Body of pancreas (tissue), 4 donors: ENCODE data around the gene STOML2. TPM values are rescaled to one million over a fixed set of nuclear protein-coding genes. Genes with fewer than 3 reads are reported as not detected.

Source experiments
- ATAC-seq: fragments of 150-250 bp; one replicate; pipeline ENCODE4 v1.9.1; 2016
- DNase-seq, 4 donors: peaks; one replicate each; pipeline ENCODE4 v3.0.0-alpha.2; 2019
- H3K27ac ChIP-seq, 4 donors: fragments of 200-600 bp; sonication (generic); 1 replicate in 3 of 4; 2 replicates in 1 of 4; pipeline versions ENCODE4 v1.5.1 to v1.6.1; 2016 to 2019; ENCODE audit warnings: mild to moderate bottlenecking in 1 of 4, mixed read lengths in 1 of 4, moderate library complexity in 1 of 4
- H3K27me3 ChIP-seq, 2 donors: fragments of 200-600 bp; sonication (generic); one replicate each; pipeline ENCODE4 v1.6.0; 2016; ENCODE audit warnings: mild to moderate bottlenecking in 1 of 2
- H3K36me3 ChIP-seq, 2 donors: fragments of 200-600 bp; sonication (generic); replicated peaks in 1 of 2; 2 replicates each; pipeline ENCODE4 v1.5.1; 2016; ENCODE audit warnings: low read depth in 2 of 2; ENCODE audit not compliant: insufficient read depth in 1 of 2
- H3K4me1 ChIP-seq: fragments of 200-600 bp; sonication (generic); one replicate; pipeline ENCODE4 v1.6.0; 2016
- H3K4me3 ChIP-seq, 2 donors: fragments of 200-600 bp; sonication (generic); 1 replicate in 1 of 2; 2 replicates in 1 of 2; pipeline ENCODE4 v1.5.1; 2016 to 2019
- H3K9me3 ChIP-seq, 3 donors: fragments of 200-600 bp; sonication (generic); 1 replicate in 2 of 3; 2 replicates in 1 of 3; pipeline ENCODE4 v1.5.1; 2016
- POLR2A ChIP-seq, 3 donors: fragments of 450-650 bp; IDR thresholded peaks; one replicate each; pipeline ENCODE4 v1.6.1; 2016; ENCODE audit warnings: antibody characterized with exemption in 3 of 3, mild to moderate bottlenecking in 2 of 3
- WGBS, 2 donors: methylation state at CpG; one replicate each; pipeline ENCODE4 v1.1.5; 2017; 5-methylcytosine and 5-hydroxymethylcytosine counted together
- intact Hi-C: fragments of 100-400 bp; cut with DNase I; formaldehyde crosslinking; loops from one replicate; pipeline ENCODE4 v1.15.1; 2023
- total RNA-seq, 2 donors: library from RNA; depleted of rRNA; stranded (reverse); fragments of >200 nt; gene quantifications; one replicate each; pipeline ENCODE4 v1.1.0, GENCODE V29; 2016
- TF ChIP-seq, protein P1 (sequence below), 7 experiments: fragments of 450-650 bp in 4 of 7; fragments of 200-600 bp in 3 of 7; sonication (generic) in 3 of 7; IDR thresholded peaks; one replicate each; pipeline ENCODE4 v1.5.1; 2016 to 2019; ENCODE audit warnings: antibody characterized with exemption in 7 of 7

STOML2 gene
- total RNA-seq, 2 donors from 2014 or later = 38.9 to 43.6 TPM

GRCh38 chr9:35060548-35061207 lies 42.3 kb downstream of the STOML2 start:
- DNase-seq = no peak
- H3K27ac ChIP-seq = no peak overlapping the region
- intact Hi-C loops = no loop called here

GRCh38 chr9:35059438-35059837 lies 43.5 kb downstream of the STOML2 start:
- Histone ChIP-seq H3K4me3 (no peak overlapping the region), H3K36me3 (peaks cover 48 to 80% of the 10 kb centered on the region in 2 donors), H3K9me3 (no peaks in the 10 kb centered on the region), H3K27me3 (no peaks in the 10 kb centered on the region), H3K27ac (no peak overlapping the region), H3K4me1 (no peaks in the 10 kb centered on the region)
- intact Hi-C loops = no loop called here
- no peak for TF ChIP-seq POLR2A (IDR thresholded peaks at IDR 0.05)
- TF ChIP-seq, protein P1, sequence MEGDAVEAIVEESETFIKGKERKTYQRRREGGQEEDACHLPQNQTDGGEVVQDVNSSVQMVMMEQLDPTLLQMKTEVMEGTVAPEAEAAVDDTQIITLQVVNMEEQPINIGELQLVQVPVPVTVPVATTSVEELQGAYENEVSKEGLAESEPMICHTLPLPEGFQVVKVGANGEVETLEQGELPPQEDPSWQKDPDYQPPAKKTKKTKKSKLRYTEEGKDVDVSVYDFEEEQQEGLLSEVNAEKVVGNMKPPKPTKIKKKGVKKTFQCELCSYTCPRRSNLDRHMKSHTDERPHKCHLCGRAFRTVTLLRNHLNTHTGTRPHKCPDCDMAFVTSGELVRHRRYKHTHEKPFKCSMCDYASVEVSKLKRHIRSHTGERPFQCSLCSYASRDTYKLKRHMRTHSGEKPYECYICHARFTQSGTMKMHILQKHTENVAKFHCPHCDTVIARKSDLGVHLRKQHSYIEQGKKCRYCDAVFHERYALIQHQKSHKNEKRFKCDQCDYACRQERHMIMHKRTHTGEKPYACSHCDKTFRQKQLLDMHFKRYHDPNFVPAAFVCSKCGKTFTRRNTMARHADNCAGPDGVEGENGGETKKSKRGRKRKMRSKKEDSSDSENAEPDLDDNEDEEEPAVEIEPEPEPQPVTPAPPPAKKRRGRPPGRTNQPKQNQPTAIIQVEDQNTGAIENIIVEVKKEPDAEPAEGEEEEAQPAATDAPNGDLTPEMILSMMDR (IDR thresholded peaks at IDR 0.05) = no peak
- DNase-seq = no peak
- 93 to 96% methylated on average over 10 of the region's 10 CpGs for WGBS, 2 donors
- no peak for ATAC-seq

More at GRCh38 chr9:35060548-35061207, 42.3 kb downstream of the STOML2 start:
- 85 to 91% methylated on average over 6 to 11 of the region's 11 CpGs for WGBS, 2 donors
- TF ChIP-seq, protein P1 (IDR thresholded peaks at IDR 0.05) = no peak
- no peak overlapping the region for H3K4me3 ChIP-seq
- peaks cover 61 to 90% of the 10 kb centered on the region in 2 donors for H3K36me3 ChIP-seq
- no peaks in the 10 kb centered on the region for H3K9me3 ChIP-seq
- no peaks in the 10 kb centered on the region for H3K27me3 ChIP-seq
- no peak for ATAC-seq
- H3K4me1 ChIP-seq = no peaks in the 10 kb centered on the region

DNA sequence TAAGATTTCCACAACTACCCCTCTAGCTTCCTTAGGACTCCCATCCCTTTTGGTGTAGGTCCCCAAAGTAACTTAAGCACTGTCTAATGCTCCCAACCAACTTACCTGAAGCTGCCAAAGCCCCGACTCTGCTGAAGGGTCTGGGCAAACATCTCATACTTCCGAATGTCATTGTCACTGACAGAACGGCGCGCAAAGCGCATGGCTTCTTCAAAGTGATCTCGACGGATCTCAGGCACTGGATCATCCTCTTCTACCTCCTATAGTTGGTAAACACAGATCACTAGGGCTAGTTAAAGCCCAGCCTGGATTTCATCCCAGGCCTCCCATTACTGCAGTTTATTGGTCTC lies 45.7 kb downstream of the STOML2 start:
- no peak for DNase-seq
- 96 to 99% methylated on average over 8 of the region's 8 CpGs for WGBS, 2 donors
- Histone ChIP-seq H3K4me1 (no peaks in the 10 kb centered on the region), H3K4me3 (no peak overlapping the region), H3K27ac (no peak overlapping the region), H3K36me3 (peaks cover 33 to 59% of the 10 kb centered on the region in 2 donors), H3K27me3 (no peaks in the 10 kb centered on the region), H3K9me3 (no peaks in the 10 kb centered on the region)
- intact Hi-C loops = no loop called here
- no peak for TF ChIP-seq POLR2A (IDR thresholded peaks at IDR 0.05)
- TF ChIP-seq, protein P1 (IDR thresholded peaks at IDR 0.05) = no peak
- ATAC-seq = no peak

GRCh38 chr9:35056571-35057270 lies 46.2 kb downstream of the STOML2 start:
- peaks cover 28 to 56% of the 10 kb centered on the region in 2 donors for H3K36me3 ChIP-seq
- ATAC-seq (no peak), DNase-seq (no peak)
- no peak overlapping the region for H3K27ac ChIP-seq
- H3K4me3 ChIP-seq = no peak overlapping the region
- TF ChIP-seq, protein P1 (IDR thresholded peaks at IDR 0.05) = no peak
- no peak for TF ChIP-seq POLR2A (IDR thresholded peaks at IDR 0.05)
- no peaks in the 10 kb centered on the region for H3K4me1 ChIP-seq
- intact Hi-C loops = no loop called here
- no peaks in the 10 kb centered on the region for H3K27me3 ChIP-seq
- no peaks in the 10 kb centered on the region for H3K9me3 ChIP-seq
- WGBS, 2 donors = 88 to 93% methylated on average over 9 of the region's 9 CpGs
